PFSK-1 (cell line): ENCODE results near the gene ARHGEF11.

ENCODE experiments used
- POLR2AphosphoS5 ChIP-seq: IDR thresholded peaks from 2 replicates; pipeline ENCODE4 v1.6.1; 2012; ENCODE audit warnings: low read depth, mild to moderate bottlenecking, control low read depth, low read length, moderate library complexity
- SIN3A ChIP-seq: IDR thresholded peaks from 2 replicates; pipeline ENCODE4 v1.6.1; 2012; ENCODE audit warnings: mild to moderate bottlenecking, low read length, moderate library complexity, borderline replicate concordance; ENCODE audit not compliant: insufficient read depth
- TF ChIP-seq, protein P1 (sequence below), 2 experiments: IDR thresholded peaks; 2 replicates each; pipeline versions ENCODE4 v1.6.1 to v1.8.0; 2011 to 2012; ENCODE audit warnings: low read depth in 2 of 2, low read length in 2 of 2, control low read depth in 1 of 2, inconsistent platforms in 1 of 2, mild to moderate bottlenecking in 1 of 2, moderate library complexity in 1 of 2; ENCODE audit not compliant: insufficient read depth in 1 of 2

DNA sequence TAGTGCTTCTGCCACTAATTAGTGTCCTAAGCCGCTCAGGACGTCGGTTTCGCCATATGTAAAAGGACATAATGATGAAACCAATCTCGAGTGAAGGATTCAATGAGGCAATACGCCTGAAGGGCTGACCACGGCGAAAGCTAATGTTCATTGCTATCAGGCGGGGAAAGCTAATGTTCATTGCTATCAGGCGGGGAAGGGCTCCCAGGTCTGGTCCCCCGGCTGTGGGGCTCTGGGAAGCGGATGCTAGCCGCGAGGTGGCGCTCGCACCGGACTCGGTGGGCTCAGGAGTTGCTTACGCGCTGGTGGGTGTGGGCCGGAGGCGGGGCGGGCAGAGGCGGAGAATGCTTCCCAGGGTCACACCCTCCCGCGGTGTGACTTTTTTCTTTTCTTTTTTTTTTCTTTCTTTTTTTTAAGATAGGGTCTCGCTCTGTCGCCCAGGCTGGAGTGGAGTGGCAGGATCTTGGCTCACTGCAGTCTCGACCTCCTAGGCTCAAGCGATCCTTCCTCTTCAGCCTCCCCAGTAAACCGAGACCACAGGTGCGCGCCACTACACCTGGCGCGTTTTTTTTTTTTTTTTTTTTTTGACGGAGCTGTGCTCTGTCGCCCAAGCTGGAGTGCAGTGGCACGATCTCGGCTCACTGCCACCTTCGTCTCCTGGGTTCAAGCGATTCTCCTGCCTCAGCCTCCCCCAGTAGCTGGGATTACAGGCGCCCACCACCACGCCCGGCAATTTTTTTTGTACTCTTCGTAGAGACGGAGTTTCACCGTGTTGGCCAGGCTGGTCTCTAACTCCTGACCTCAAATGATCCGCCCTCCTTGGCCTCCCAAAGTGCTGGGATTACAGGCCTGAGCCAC is 153.1 kb downstream of the ARHGEF11 start:
- no peak for TF ChIP-seq POLR2AphosphoS5
- TF ChIP-seq, protein P1, sequence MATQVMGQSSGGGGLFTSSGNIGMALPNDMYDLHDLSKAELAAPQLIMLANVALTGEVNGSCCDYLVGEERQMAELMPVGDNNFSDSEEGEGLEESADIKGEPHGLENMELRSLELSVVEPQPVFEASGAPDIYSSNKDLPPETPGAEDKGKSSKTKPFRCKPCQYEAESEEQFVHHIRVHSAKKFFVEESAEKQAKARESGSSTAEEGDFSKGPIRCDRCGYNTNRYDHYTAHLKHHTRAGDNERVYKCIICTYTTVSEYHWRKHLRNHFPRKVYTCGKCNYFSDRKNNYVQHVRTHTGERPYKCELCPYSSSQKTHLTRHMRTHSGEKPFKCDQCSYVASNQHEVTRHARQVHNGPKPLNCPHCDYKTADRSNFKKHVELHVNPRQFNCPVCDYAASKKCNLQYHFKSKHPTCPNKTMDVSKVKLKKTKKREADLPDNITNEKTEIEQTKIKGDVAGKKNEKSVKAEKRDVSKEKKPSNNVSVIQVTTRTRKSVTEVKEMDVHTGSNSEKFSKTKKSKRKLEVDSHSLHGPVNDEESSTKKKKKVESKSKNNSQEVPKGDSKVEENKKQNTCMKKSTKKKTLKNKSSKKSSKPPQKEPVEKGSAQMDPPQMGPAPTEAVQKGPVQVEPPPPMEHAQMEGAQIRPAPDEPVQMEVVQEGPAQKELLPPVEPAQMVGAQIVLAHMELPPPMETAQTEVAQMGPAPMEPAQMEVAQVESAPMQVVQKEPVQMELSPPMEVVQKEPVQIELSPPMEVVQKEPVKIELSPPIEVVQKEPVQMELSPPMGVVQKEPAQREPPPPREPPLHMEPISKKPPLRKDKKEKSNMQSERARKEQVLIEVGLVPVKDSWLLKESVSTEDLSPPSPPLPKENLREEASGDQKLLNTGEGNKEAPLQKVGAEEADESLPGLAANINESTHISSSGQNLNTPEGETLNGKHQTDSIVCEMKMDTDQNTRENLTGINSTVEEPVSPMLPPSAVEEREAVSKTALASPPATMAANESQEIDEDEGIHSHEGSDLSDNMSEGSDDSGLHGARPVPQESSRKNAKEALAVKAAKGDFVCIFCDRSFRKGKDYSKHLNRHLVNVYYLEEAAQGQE (IDR thresholded peaks at IDR 0.05; ENCODE audit: insufficient read depth in 1 of 2, low read depth in 2 of 2, low read length in 2 of 2), result 0 out of 4 replicates have a peak, but pooled peaks of 1 of the 2 experiments have one; percentile 15
- TF ChIP-seq SIN3A, result peak; percentile 70; the same call in 1 of the 2 replicates
